ENCODE results near the gene SOX4. TPM values are rescaled to one million over a fixed set of nuclear protein-coding genes. Genes with fewer than 3 reads are reported as not detected.

SOX4 gene
- total and polyA plus RNA-seq, 2 experiments from 2014 or later, result 164 to 235 TPM

- TF ChIP-seq ETS1 (IDR thresholded peaks at IDR 0.05), result no peak
- no peak for TF ChIP-seq CTCF (conservative IDR thresholded peaks at IDR 0.05; ENCODE audit: low read depth in 2 of 2)
- TF ChIP-seq REST (IDR thresholded peaks at IDR 0.05; ENCODE audit: unreplicated experiment), result no peak
Observed at GRCh38 chr6:21604081-21604480, 10.5 kb downstream of the SOX4 start (continued).

GRCh38 chr6:21605166-21605565 lies 11.6 kb downstream of the SOX4 start:
- peaks cover 9% of the 10 kb centered on the region; the same call in 1 of the 2 replicates for H3F3A ChIP-seq (replicated peaks; ENCODE audit: low read depth)
- TF ChIP-seq STAT1 (IDR thresholded peaks at IDR 0.05; ENCODE audit: unreplicated experiment) (no peak), CTCF (conservative IDR thresholded peaks at IDR 0.05; ENCODE audit: low read depth in 2 of 2) (no peak), ZNF331 (CRISPR knock-in tag; IDR thresholded peaks at IDR 0.05; ENCODE audit: low read depth) (no peak), EZH2phosphoT487 (IDR thresholded peaks at IDR 0.05; ENCODE audit: unreplicated experiment) (no peak), REST (IDR thresholded peaks at IDR 0.05; ENCODE audit: unreplicated experiment) (no peak), ZNF114 (CRISPR knock-in tag; IDR thresholded peaks at IDR 0.05) (no peak)
- Mint-ChIP-seq H3K27me3 (ENCODE audit: insufficient read depth, low read depth, poor library complexity) (peaks cover 9% of the 10 kb centered on the region), H3K27ac (no peak overlapping the region), H3K36me3 (ENCODE audit: low read depth) (peaks cover 15% of the 10 kb centered on the region; the same call in 2 of the 3 replicates), H3K4me3 (no peak overlapping the region), H3K4me1 (peaks cover 29% of the 10 kb centered on the region), H3K9me3 (peaks cover 3% of the 10 kb centered on the region; the same call in 2 of the 3 replicates)
- H3K79me2 ChIP-seq (replicated peaks; ENCODE audit: insufficient read depth), result peaks cover 1% of the 10 kb centered on the region
- DNase-seq (ENCODE audit: low spot score) (no peak), ATAC-seq (no peak)
- H3K4me3 ChIP-seq, result no peak overlapping the region
- H3K36me3 ChIP-seq (ENCODE audit: insufficient read depth), result no peaks in the 10 kb centered on the region
- no peaks in the 10 kb centered on the region for H4K20me1 ChIP-seq (replicated peaks; ENCODE audit: insufficient read depth)
- peaks cover 17% of the 10 kb centered on the region for H3K4me1 ChIP-seq (ENCODE audit: insufficient read depth)
- H2AFZ ChIP-seq, result no peak overlapping the region
- no peaks in the 10 kb centered on the region for H3K9me2 ChIP-seq (ENCODE audit: insufficient read depth)
- no peak overlapping the region for H3K4me2 ChIP-seq
- H3K27me3 ChIP-seq (ENCODE audit: insufficient read depth), result no peaks in the 10 kb centered on the region
- H3K27ac ChIP-seq (ENCODE audit: low read depth), result no peak overlapping the region

Measured in GM23338 (cell line).